ENCODE measurements around the gene NPLOC4.

NPLOC4 gene

GRCh38 chr17:81659038-81659437 lies 22.1 kb upstream of the NPLOC4 start:
- Histone ChIP-seq H3K27me3 (ENCODE audit: low read length) (no peaks in the 10 kb centered on the region), H3K4me3 (ENCODE audit: insufficient read depth, low read length, poor library complexity, severe bottlenecking) (no peak overlapping the region), H3K79me2 (ENCODE audit: insufficient read depth, low read length) (no peaks in the 10 kb centered on the region), H3F3A (ENCODE audit: insufficient read depth) (0 out of 2 replicates have a peak, but pooled peaks cover 8% of the 10 kb centered on the region), H2AFZ (ENCODE audit: low read depth, low read length, severe bottlenecking) (no peak overlapping the region), H4K20me1 (ENCODE audit: low read depth, low read length) (no peaks in the 10 kb centered on the region), H3K9ac (ENCODE audit: low read length) (no peak overlapping the region), H3K4me2 (ENCODE audit: low read depth, low read length, poor library complexity, severe bottlenecking) (no peak overlapping the region), H3K9me2 (replicated peaks; ENCODE audit: insufficient read depth, low read length) (no peaks in the 10 kb centered on the region), H3K36me3 (ENCODE audit: low read length) (no peaks in the 10 kb centered on the region), H3K9me3 (ENCODE audit: insufficient read depth, low read length) (no peaks in the 10 kb centered on the region), H3K27ac (ENCODE audit: low read depth, low read length) (no peak overlapping the region)
- no peak for TF ChIP-seq CTCF (IDR thresholded peaks at IDR 0.05; ENCODE audit: insufficient read depth, low read length, poor library complexity, severe bottlenecking)
- no peak for TF ChIP-seq EZH2phosphoT487 (conservative IDR thresholded peaks at IDR 0.05; ENCODE audit: low read length)

- Histone ChIP-seq H3K9me3 (ENCODE audit: insufficient read depth, low read length) (no peaks in the 10 kb centered on the region), H3K4me3 (ENCODE audit: insufficient read depth, low read length, poor library complexity, severe bottlenecking) (no peak overlapping the region), H3K27ac (ENCODE audit: low read depth, low read length) (no peak overlapping the region), H3F3A (ENCODE audit: insufficient read depth) (no peaks in the 10 kb centered on the region), H3K9me2 (replicated peaks; ENCODE audit: insufficient read depth, low read length) (no peaks in the 10 kb centered on the region), H3K79me2 (ENCODE audit: insufficient read depth, low read length) (no peaks in the 10 kb centered on the region), H4K20me1 (ENCODE audit: low read depth, low read length) (no peaks in the 10 kb centered on the region), H3K9ac (ENCODE audit: low read length) (no peak overlapping the region), H3K27me3 (ENCODE audit: low read length) (no peaks in the 10 kb centered on the region), H3K36me3 (ENCODE audit: low read length) (no peaks in the 10 kb centered on the region), H2AFZ (ENCODE audit: low read depth, low read length, severe bottlenecking) (no peak overlapping the region), H3K4me2 (ENCODE audit: low read depth, low read length, poor library complexity, severe bottlenecking) (no peak overlapping the region)
- TF ChIP-seq EZH2phosphoT487 (conservative IDR thresholded peaks at IDR 0.05; ENCODE audit: low read length), result no peak
- no peak for TF ChIP-seq CTCF (IDR thresholded peaks at IDR 0.05; ENCODE audit: insufficient read depth, low read length, poor library complexity, severe bottlenecking)
Observed at GRCh38 chr17:81656835-81657234, 19.9 kb upstream of the NPLOC4 start.

- Histone ChIP-seq H3K9me3 (ENCODE audit: insufficient read depth, low read length) (no peaks in the 10 kb centered on the region), H3K27ac (ENCODE audit: low read depth, low read length) (no peak within 1 kb of the TSS), H3F3A (ENCODE audit: insufficient read depth) (no peaks in the 10 kb centered on the region), H3K4me3 (ENCODE audit: insufficient read depth, low read length, poor library complexity, severe bottlenecking) (no peak within 1 kb of the TSS), H4K20me1 (ENCODE audit: low read depth, low read length) (no peaks in the 10 kb centered on the region), H3K79me2 (ENCODE audit: insufficient read depth, low read length) (no peaks in the 10 kb centered on the region), H3K4me2 (ENCODE audit: low read depth, low read length, poor library complexity, severe bottlenecking) (no peak within 1 kb of the TSS), H2AFZ (ENCODE audit: low read depth, low read length, severe bottlenecking) (no peak within 1 kb of the TSS), H3K36me3 (ENCODE audit: low read length) (no peaks in the 10 kb centered on the region), H3K27me3 (ENCODE audit: low read length) (no peaks in the 10 kb centered on the region), H3K9me2 (replicated peaks; ENCODE audit: insufficient read depth, low read length) (no peaks in the 10 kb centered on the region), H3K9ac (ENCODE audit: low read length) (no peak within 1 kb of the TSS)
- TF ChIP-seq CTCF (IDR thresholded peaks at IDR 0.05; ENCODE audit: insufficient read depth, low read length, poor library complexity, severe bottlenecking) (no peak), EZH2phosphoT487 (conservative IDR thresholded peaks at IDR 0.05; ENCODE audit: low read length) (no peak)
Observed at GRCh38 chr17:81656118-81656743, 19.3 kb upstream of the NPLOC4 start, which contains the start of gene PDE6G. TSS of gene PDE6G (minus strand) at chr17:81656542. CDS start at chr17:81653305, 3,237 bp downstream.
